Activated T-helper 1 cell treated with anti-CD3 and anti-CD28 coated beads, Interleukin-2, amount 50 U/mL, for 16 hours (primary cell): ENCODE results near the gene EDC4.
"Not testable (repeated sequence)": the region's sequence is repeated elsewhere in the genome, so short reads cannot be mapped to it uniquely, and the experiment has no call there.

Experiments
- DNase-seq, 2 donors: peaks; one replicate each; pipeline ENCODE4 v3.0.0-alpha.2; 2020; ENCODE audit warnings: low read depth in 1 of 2, low spot score in 1 of 2

EDC4 gene, protein sequence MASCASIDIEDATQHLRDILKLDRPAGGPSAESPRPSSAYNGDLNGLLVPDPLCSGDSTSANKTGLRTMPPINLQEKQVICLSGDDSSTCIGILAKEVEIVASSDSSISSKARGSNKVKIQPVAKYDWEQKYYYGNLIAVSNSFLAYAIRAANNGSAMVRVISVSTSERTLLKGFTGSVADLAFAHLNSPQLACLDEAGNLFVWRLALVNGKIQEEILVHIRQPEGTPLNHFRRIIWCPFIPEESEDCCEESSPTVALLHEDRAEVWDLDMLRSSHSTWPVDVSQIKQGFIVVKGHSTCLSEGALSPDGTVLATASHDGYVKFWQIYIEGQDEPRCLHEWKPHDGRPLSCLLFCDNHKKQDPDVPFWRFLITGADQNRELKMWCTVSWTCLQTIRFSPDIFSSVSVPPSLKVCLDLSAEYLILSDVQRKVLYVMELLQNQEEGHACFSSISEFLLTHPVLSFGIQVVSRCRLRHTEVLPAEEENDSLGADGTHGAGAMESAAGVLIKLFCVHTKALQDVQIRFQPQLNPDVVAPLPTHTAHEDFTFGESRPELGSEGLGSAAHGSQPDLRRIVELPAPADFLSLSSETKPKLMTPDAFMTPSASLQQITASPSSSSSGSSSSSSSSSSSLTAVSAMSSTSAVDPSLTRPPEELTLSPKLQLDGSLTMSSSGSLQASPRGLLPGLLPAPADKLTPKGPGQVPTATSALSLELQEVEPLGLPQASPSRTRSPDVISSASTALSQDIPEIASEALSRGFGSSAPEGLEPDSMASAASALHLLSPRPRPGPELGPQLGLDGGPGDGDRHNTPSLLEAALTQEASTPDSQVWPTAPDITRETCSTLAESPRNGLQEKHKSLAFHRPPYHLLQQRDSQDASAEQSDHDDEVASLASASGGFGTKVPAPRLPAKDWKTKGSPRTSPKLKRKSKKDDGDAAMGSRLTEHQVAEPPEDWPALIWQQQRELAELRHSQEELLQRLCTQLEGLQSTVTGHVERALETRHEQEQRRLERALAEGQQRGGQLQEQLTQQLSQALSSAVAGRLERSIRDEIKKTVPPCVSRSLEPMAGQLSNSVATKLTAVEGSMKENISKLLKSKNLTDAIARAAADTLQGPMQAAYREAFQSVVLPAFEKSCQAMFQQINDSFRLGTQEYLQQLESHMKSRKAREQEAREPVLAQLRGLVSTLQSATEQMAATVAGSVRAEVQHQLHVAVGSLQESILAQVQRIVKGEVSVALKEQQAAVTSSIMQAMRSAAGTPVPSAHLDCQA (N-terminal part only)

DNA sequence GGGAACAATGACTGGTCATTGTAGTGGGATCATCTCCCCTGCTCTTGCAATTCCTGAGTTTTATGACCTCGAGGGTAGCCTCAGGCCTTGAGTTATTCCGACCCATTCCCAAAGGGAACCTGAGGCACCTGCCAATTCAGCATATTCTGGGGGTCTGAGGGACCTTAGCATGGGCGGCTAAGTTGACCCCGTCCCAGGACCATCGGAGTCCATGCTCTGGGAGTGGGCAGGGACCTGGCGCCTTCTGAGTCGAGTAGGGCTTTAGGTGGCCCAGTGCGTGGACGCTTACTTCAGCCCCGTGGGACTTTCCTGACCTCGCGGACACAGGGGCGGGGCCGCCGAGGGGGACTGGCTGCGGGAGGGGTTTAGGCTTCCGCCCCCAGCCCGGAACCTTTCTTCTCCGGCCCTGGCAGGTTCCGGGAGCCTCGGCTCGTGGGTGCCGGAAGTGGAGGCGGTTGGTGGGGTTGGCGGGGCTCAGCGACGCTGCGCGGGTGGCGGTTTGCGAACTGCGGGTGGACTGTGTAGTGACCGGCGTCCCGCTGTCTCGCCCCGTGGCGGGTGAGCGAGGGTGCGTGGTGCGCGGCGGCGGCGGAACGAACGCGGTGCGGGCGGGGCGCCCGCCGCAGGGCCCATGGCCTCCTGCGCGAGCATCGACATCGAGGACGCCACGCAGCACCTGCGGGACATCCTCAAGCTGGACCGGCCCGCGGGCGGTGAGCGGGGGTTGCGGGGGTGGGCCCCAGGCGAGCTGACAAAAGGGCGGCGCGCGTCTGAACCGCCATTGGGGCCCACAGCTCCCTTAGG lies at the start of gene EDC4:
Gene EDC4 (plus strand): TSS at position 422 of the 804 bp plus-strand sequence. CDS start 210 bp downstream, at position 632.
- peak; percentile 73 to 86 for DNase-seq

DNA sequence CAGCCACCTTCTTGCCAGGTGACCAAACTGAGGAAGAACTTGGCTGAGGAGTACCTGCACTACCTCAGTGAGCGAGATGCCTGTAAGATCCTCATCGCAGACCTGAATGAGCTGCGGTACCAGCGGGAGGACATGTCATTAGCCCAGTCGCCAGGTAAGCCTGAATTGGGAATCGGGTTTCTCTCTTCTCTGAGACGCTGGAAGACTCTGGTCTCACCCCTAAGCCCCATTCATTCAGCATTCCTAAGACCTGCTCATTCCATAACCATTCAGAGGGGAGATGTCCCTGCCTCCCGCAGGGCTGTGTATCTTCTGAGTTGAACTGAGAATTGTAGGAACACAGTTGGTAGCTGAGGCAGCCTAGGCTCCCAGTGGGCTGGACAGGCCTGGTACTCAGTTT lies 47.7 kb upstream of the EDC4 start:
- no peak for DNase-seq

DNA sequence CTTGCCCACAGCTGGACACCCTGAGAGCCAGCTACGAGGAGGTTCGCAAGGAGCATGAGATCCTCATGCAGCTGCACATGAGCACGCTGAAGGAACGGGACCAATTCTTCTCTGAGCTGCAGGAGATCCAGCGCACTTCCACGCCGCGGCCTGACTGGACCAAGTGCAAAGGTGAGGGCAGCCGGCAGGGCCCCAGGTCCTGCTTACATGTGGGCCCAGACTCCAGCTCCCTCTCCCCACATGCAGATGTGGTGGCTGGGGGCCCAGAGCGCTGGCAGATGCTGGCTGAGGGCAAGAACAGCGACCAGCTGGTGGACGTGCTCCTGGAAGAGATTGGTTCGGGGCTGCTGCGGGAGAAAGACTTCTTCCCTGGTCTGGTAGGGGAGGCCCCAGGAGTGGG lies 46.9 kb upstream of the EDC4 start:
- no peak for DNase-seq

DNA sequence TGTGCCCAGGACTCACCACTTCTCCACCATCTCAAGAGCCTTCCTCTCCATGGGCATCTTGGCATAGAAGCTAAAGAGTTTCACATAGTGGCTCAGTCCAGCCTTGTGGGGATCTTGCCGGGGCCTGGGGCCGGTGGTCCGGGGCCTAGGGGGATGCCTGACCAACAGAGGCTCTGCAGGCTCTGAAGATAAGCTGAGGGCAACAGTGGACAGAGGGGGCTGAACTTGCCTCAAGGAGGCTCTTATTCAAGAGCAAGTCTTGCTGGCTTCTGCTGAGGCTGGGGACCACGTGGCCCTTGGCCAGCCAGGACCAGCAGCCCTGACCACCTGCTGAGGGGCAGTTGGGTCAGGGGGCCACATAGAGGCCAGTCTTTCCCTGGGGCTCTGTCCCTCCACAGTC lies 44.2 kb upstream of the EDC4 start:
- no peak for DNase-seq

DNA sequence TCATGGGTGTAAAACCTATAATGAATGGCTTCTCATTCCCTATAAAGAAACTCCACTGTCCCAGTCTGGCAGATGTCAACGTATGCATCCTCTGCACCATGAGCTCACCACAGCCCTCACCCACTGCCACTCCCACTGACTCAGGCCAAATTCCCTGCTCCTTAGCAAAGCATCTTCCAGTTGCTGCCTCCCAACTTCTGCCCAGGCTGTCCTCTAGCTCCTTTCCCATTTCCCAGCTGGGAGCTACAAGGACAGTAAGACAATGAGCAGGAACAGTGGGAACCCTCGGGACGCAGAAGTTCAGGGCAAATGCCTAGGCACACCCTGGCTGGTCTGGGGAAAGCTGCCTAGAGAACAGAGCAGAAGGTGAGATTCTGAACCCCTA lies 39.8 kb upstream of the EDC4 start:
- no peak for DNase-seq

DNA sequence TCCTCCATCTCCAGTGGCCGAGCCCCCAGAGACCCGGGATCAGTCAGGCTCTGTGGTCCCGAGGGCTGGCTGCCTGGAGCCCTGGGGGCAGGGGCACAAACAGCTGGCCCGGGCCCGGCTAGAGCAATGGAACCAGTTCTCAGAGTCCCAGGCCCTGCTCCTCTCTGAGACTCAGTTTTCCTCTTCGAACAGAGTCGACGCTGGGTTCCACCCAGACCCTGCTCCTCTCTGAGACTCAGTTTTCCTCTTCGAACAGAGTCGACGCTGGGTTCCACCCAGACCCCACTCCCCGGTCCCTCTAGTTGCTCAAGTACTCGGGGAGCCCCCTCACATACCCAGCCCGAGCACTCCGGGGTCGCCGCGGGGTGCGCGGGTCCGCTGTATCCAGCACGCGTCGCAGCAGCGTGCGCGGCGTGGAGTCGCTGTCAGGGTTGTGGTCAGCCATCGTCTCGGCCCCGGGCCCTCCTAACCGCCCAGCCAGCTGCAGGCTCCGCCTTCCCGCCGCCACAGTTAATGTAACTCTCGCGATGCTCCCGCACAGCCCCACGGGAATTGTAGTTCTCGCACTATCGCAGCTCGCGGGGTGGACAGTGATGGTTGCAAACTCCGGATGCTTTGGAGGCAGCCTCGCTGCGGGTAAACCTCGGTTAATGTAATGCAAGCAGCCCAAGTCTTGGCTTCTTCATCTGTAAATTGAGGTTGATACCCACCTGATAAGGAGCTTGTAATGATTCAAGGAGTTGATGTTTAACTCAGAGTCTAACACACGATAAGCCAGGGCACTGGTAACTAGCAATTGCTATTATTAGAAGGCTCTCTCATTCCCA lies 39.2 kb upstream of the EDC4 start:
- peak; percentile 84 to 86 for DNase-seq

DNA sequence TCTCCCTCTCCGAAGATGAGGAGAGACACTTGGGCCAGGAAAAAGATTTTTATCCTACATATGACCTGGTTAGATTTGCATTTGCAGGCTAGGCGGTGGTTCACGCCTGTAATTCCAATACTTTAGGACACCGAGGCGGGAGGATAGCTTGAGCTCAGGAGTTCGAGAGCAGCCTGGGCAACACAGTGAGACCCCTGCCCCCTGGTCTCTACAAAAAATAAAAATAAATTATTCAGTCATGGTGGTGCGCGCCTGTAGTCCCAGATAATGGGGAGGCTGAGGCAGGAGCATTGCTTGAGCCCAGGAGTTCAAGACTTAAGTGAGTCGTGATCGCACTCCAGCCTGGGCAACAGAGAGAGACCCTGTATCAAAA lies 38.6 kb upstream of the EDC4 start:
- DNase-seq = no peak

DNA sequence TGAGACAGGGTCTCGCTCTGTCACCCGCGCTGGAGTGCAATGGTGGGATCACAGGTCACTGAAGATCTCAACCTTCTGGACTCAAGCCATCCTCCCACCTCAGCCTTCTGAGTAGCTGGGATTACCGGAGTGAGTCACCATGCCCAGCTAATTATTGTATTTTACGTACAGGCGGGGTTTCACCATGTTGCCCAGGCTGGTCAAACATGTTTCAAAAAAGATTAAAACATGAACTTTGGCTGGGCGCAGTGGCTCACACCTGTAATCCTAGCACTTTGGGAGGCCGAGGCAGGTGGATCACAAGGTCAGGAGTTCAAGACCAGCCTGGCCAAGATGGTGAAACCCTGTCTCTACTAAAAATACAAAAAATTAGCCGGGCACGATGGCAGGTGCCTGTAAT lies 35.7 kb upstream of the EDC4 start:
- DNase-seq = not testable (repeated sequence)

DNA sequence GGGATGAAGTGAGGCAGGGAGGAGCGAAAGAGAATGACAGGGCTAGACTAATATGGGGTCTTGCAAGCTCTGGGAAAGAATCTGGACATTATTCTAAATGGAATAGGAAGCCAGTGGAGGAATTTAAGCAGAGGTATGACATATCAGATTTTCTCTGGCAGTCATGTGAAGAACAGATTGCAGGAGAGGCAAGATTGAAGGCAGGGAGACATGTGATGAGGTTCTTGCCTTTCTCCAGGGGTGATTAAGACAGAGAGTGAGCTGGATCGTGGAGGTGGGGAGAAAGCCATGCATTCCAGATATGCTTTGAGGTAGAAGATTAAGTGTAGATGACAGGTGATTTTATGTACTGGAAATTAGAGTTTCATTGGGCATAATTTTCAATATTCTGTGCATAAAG lies 35.0 kb upstream of the EDC4 start:
- DNase-seq = no peak

DNA sequence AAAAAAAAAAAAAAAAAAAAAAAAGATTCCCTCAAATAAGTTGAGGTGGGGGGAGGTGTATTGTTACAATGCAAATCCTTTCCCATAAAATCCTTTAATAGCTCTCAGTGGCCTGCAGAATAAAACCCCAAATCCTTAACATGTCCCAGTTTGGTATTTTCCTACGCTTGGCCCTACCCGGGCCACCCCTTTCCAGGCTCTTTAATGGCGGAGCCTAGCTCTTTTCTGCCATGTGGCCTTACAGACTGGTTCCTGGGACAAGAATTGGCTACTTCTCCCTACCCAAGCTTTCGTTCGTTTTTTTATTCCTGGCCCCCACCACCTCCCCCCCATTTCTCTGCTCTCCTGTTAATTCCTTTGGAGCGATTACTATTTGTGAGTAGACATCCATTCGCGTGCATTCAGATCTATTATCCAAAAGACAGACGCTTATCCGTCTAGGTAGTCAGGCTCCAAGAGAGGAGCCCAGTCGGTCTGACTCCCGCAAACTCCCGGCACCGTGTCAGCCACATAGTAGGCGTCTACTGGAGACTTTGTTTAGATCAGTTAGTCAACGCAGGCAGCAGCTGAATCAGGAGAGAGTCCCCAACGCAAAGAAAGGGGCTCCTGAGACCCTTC lies 31.5 kb upstream of the EDC4 start:
- DNase-seq = no peak

DNA sequence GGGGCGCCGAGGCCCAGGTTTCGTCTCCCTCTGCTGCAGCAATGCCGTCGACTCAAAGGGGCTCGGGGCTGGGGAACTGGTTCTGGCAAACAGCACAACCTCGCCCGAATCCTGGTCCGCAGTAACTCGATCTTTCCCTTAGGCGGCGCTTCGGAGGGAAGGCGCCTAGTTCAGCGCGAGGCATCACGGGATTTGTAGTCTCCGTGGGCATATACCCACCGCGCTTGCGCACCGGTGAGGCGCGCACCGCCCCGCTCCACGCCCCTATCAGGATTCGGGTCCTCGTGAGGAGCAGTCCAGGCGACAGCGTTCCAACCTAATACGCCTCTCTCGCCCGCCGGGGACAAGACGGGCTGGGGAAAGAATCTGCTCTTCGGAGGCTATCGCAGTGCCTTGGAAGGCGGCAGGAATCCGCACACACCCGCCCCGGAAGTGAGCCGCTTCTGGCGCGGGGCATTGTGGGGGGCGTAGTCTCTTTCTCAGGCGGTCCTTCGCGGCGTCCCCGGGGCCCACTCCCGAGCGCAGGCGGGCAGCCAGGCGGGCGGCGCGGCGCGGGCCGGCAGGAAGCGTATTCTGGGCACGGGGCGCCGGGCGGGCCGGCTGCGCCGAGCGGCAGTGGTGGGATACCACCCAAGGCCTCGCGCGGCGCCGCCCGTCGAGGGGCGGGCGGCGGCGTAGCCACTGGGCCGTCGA lies 30.9 kb upstream of the EDC4 start, which contains the start of gene THAP11:
Gene THAP11 (plus strand): TSS at position 505 of the 693 bp plus-strand sequence. CDS start 235 bp downstream, outside the sequence.
- peak; percentile 86 to 88 for DNase-seq

DNA sequence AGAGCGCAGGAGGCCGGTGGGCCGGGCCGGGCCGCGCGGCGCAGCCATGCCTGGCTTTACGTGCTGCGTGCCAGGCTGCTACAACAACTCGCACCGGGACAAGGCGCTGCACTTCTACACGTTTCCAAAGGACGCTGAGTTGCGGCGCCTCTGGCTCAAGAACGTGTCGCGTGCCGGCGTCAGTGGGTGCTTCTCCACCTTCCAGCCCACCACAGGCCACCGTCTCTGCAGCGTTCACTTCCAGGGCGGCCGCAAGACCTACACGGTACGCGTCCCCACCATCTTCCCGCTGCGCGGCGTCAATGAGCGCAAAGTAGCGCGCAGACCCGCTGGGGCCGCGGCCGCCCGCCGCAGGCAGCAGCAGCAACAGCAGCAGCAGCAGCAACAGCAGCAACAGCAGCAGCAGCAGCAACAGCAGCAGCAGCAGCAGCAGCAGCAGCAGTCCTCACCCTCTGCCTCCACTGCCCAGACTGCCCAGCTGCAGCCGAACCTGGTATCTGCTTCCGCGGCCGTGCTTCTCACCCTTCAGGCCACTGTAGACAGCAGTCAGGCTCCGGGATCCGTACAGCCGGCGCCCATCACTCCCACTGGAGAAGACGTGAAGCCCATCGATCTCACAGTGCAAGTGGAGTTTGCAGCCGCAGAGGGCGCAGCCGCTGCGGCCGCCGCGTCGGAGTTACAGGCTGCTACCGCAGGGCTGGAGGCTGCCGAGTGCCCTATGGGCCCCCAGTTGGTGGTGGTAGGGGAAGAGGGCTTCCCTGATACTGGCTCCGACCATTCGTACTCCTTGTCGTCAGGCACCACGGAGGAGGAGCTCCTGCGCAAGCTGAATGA lies 30.1 kb upstream of the EDC4 start:
- DNase-seq = peak; percentile 35 to 44

DNA sequence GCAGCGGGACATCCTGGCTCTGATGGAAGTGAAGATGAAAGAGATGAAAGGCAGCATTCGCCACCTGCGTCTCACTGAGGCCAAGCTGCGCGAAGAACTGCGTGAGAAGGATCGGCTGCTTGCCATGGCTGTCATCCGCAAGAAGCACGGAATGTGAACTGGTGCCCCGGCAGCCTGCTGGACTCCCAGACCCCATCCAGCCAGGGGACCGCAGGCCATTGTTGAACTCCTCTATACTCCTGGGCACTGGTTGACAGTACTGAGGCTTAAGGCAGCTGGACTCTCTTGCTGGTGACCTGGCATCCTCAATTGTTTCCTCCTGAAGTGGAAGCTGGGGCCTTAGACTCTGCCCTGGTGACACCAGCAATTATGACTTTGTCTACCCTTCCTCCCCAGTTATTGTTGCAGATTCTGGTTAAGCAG lies 29.5 kb upstream of the EDC4 start:
- DNase-seq = no peak

DNA sequence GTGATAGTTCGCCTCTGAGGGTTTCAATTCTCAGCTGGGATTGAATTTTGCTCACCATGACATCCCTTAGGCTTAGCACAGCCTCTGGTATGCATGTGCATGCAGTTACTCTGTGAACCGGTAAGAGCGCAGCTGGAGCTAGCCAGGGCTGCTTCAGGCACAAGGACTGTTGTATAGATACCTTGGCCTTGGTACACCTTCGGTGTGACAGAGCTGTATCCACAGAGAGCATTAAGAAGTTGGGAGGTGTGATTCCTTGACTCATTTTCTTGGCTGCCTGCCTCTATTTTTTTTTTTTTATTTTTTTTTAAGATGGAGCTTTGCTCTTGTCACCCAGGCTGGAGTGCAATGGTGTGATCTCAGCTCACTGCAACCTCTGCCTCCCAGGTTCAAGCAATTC lies 28.4 kb upstream of the EDC4 start:
- DNase-seq = no peak

DNA sequence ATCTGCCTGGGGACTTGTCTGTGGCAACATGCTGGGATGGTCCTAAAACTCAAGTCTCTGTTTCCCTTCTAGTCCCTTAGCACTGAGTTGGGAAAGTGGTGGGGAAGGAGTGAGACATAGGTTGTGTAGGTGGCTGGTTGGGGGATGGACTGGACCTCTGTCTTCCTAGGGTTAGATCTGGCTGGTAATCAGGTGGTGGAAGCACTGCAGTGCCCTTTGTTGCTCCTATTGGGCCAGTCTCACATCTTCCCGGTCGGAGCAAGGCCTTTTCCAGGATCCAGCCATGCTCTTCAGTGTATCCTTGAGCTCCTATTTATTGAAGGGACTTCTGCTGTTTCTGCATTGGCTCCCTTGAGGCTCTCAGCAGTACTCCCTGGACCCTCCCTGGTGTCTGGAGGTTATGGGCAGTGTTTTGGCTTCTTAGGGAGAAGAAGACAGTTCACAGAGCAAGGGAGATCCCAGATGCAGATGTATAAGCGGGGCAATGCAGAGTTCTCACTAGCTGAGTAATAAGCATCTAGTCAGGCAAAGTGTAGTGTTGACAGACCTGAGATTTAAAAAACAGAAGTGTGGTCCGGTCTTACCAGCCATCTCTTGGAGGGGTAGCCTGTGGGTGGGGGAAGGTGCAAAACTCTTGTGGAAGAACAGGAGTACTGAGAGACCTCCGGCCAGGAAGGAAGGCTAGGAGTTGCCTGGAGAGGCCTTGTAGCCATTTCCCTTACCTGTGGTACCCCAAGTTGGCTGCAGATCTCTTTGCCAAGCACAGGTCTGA lies 27.4 kb upstream of the EDC4 start:
- no peak for DNase-seq

DNA sequence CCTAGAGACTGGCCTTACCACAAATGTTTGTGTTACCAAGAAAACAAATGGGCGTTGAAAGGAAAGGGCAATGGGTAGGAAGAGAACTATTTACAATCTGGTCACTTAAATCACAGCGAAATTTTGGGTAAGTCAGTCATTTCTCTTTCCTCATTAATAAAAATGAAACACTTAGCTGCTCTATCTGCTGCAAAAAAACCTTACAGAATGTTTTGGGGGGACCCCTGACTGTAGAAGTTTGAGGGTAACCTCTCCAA lies 26.9 kb upstream of the EDC4 start:
- no peak for DNase-seq
